HG02571 (cell line): ENCODE measurements around the gene SYTL4.
A peak's percentile ranks its signal among the peaks of the same experiment; 100 is the strongest.

Experiments used
- ATAC-seq: cut with Tn5 transposase; IDR thresholded peaks from one replicate; pipeline ENCODE4 v1.9.1; 2021; ENCODE audit warnings: mild to moderate bottlenecking, moderate library complexity; ENCODE audit not compliant: unreplicated experiment

The SYTL4 gene

GRCh38 chrX:100649550-100650356, 82.2 kb downstream of the SYTL4 start:
- ATAC-seq = no peak

- ATAC-seq = no peak
Measured at GRCh38 chrX:100648458-100649417, 83.2 kb downstream of the SYTL4 start.

- ATAC-seq = no peak
Measured at GRCh38 chrX:100647739-100648138, 84.2 kb downstream of the SYTL4 start.

GRCh38 chrX:100647095-100647494, 84.8 kb downstream of the SYTL4 start:
- ATAC-seq = no peak

DNA sequence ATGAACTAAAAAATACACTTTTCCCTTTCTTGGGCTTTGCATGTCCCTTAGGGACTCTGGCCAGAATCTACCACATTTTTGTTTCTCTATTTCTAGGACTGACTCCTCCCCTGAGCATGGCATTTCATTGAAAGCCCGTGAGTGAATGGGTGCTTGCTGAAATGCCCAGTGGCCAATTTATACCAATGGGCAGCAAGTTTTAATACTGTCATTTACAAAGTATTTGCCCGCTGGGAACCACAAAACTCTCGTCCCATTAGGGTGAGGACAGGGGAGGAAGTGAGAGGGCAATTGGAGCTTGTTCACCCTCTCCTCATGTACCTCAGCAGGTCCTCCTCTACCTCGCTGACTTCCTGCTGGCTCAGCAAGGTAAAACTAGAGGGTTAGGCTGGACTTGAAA, 86.8 kb downstream of the SYTL4 start:
- no peak for ATAC-seq

DNA sequence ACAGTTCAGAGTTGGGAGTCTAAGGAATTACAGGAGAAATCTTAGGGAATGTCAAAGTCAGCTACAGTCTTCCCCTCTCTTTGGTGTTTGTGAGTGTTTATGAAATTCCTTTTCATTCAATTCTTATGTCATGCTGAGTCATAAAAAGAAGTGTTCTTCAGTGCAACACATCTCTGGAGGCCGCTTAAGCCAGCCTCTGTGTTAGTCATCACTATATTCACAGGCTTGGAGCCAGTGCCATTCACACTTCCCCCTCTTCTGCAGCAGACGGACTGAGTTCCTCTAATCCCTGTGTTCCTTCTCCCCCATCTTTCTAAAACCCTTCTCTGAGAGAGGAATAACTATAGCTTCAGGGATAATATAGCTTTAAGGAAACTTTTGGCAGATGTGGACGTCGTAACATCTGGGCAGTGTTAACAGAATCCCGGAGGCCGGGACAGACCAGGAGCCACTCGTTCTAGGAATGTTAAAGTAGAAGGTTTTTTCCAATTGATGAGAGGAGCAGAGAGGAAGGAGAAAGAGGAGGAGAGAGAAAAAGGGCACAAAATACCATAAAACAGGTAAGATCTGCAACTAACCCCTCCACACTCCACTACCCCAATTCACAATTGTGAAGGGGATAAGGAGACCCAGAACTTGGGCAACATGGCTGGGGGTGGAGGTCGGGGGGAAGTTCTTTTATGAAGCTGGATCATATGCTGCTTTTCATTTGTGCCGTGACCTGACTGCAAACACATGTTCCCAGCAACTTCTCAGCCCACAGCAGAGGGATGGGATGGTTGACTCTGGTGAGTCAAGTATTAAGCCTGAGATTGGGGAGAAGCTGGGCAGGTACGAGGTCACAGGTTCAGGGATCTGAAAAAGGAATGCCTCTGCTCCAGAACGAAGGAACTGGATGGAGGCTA, 87.7 kb downstream of the SYTL4 start, which contains the start of gene SRPX2:
Gene SRPX2 (plus strand): TSS at position 244 of the 905 bp plus-strand sequence. CDS start 2,124 bp downstream, outside the sequence.
- ATAC-seq = no peak

GRCh38 chrX:100643212-100643611, 88.7 kb downstream of the SYTL4 start:
- no peak for ATAC-seq

- ATAC-seq = no peak
Measured at GRCh38 chrX:100642290-100642689, 89.6 kb downstream of the SYTL4 start.

GRCh38 chrX:100636321-100636991, 95.5 kb downstream of the SYTL4 start, which contains the start of gene TSPAN6:
TSS of gene TSPAN6 (minus strand) at chrX:100636806. CDS start at chrX:100636694, 112 bp downstream.
- ATAC-seq = peak; percentile 82

- ATAC-seq = no peak
Measured at GRCh38 chrX:100635989-100636320, 96.0 kb downstream of the SYTL4 start.

DNA sequence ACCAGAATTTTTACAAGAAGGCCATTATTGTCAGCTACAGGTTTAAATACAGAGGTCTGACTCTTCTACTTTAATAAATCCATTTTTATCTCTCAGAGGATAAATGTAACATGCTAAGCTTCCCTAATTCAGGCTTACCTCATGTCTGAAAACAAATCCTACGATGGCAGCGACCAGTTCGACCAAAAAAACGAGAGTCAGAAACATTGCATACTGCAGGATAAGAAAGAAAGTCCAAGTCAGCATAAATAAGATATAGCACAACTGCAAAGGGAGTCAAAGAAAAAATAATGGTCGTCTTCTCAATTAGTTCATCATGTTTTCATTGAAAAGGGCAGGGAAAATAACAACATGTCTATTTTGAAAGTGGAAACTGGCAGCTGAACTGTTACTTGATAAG, 96.9 kb downstream of the SYTL4 start:
- no peak for ATAC-seq

DNA sequence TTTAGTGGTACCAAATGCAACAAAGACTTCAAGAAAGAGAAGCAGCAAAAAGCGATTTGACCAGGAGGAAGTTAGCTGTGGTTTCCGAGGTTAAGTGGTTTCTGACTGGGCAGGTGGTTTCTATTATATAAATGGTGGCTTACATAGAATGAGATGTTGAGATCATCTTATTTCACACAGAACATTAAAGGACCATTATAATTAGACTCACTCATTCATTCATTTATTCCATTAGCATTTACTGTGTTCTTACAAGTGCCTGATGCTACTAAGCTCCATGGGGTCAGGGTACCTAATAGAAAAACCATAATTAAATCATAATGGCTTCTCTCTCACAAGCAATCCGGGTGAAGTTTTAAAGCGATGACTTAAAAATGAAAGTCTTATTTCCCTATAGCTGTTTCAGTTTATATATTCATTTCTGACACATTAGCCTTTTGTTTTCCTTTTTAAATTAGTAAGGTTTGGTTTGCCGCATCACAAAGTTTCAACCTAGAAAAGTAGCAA, 105.9 kb downstream of the SYTL4 start:
- peak; percentile 92 for ATAC-seq
